OCI-LY7 (cell line): Measurements from ENCODE around the gene ZNF488.

ENCODE experiments used
- EZH2phosphoT487 ChIP-seq: fragments of 200-600 bp; sonication (generic); IDR thresholded peaks from 2 replicates; pipeline ENCODE4 v1.6.1; 2018; ENCODE audit warnings: low read depth, borderline replicate concordance, mild to moderate bottlenecking, mixed run types, antibody characterized with exemption, low read length, moderate library complexity, mixed read lengths
- TF ChIP-seq, protein P1 (sequence below): fragments of 200-600 bp; sonication (generic); conservative IDR thresholded peaks from 2 replicates; pipeline ENCODE4 v1.5.1; 2014; ENCODE audit warnings: mild to moderate bottlenecking, antibody characterized with exemption, low read length, moderate library complexity, mixed read lengths

DNA sequence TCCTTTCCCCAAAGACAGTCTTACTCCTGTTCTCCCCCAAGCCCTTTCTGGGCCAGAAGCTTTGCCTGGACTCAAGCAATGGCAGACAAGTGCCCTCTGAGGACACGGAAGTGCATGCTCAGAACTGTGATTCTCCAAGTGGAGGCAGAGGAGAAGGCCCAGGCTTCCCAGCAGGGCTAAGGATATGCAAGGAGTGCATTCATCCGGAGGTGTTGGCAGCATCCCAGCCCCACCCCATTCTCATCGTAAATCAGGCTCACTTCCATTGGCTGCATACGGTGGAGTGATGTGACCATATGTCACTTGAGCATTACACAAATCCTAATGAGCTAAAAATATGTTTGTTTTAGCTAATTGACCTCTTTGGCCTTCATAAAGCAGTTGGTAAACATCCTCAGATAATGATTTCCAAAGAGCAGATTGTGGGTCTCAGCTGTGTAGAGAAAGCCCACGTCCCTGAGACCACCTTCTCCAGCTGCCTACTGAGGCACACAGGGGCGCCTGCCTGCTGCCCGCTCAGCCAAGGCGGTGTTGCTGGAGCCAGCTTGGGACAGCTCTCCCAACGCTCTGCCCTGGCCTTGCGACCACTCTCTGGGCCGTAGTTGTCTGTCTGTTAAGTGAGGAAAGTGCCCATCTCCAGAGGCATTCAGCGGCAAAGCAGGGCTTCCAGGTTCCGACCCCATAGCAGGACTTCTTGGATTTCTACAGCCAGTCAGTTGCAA lies 37.4 kb downstream of the ZNF488 start:
- TF ChIP-seq, protein P1, sequence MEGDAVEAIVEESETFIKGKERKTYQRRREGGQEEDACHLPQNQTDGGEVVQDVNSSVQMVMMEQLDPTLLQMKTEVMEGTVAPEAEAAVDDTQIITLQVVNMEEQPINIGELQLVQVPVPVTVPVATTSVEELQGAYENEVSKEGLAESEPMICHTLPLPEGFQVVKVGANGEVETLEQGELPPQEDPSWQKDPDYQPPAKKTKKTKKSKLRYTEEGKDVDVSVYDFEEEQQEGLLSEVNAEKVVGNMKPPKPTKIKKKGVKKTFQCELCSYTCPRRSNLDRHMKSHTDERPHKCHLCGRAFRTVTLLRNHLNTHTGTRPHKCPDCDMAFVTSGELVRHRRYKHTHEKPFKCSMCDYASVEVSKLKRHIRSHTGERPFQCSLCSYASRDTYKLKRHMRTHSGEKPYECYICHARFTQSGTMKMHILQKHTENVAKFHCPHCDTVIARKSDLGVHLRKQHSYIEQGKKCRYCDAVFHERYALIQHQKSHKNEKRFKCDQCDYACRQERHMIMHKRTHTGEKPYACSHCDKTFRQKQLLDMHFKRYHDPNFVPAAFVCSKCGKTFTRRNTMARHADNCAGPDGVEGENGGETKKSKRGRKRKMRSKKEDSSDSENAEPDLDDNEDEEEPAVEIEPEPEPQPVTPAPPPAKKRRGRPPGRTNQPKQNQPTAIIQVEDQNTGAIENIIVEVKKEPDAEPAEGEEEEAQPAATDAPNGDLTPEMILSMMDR: no peak
- no peak for TF ChIP-seq EZH2phosphoT487
